PC-9 (cell line): ENCODE data around the gene IFT122. TPM values are rescaled to one million over a fixed set of nuclear protein-coding genes. Genes with fewer than 3 reads are reported as not detected.

Source experiments
- BruUV-seq: library from RNA; stranded (reverse); fragments of 400-500 nt; replicated peaks from 2 replicates; lab custom pipeline; 2021; lab: Mats Ljungman, UMichigan
- CTCF ChIA-PET: fragments of 300-600 bp; sonication (Branson Sonifier 250); formaldehyde crosslinking; loops from one replicate; lab custom pipeline; 2022; ENCODE audit warnings: antibody characterized with exemption; lab: Charles Lee
- POLR2A ChIA-PET: fragments of 300-600 bp; sonication (Branson Sonifier 250); formaldehyde crosslinking; loops from one replicate; lab custom pipeline; 2022; ENCODE audit warnings: antibody characterized with exemption; ENCODE audit not compliant: unreplicated experiment; lab: Charles Lee
- DNase-seq, 2 experiments: peaks; one replicate each; pipeline versions ENCODE4 v3.0.0 to v3.0.0-alpha.2; 2015 to 2022; ENCODE audit warnings: mixed read lengths in 1 of 2
- H2AFZ ChIP-seq: fragments of 200-600 bp; sonication (generic); 2 replicates; pipeline ENCODE4 v1.8.1; 2017; ENCODE audit warnings: antibody characterized with exemption
- H3F3A ChIP-seq: fragments of 200-600 bp; sonication (generic); 2 replicates; pipeline ENCODE4 v1.8.1; 2017; ENCODE audit warnings: antibody characterized with exemption, mild to moderate bottlenecking, low read depth; ENCODE audit not compliant: insufficient read depth
- H3K27ac ChIP-seq: fragments of 200-600 bp; sonication (generic); 2 replicates; pipeline ENCODE4 v1.6.1; 2016; ENCODE audit warnings: mixed run types
- H3K27me3 ChIP-seq: fragments of 200-600 bp; sonication (generic); 2 replicates; pipeline ENCODE4 v1.6.1; 2016; ENCODE audit warnings: low read depth, mixed run types; ENCODE audit not compliant: insufficient read depth
- H3K36me3 ChIP-seq: fragments of 200-600 bp; sonication (generic); 2 replicates; pipeline ENCODE4 v1.6.1; 2016; ENCODE audit warnings: low read depth, mixed run types
- H3K4me1 ChIP-seq: fragments of 200-600 bp; sonication (generic); replicated peaks from 2 replicates; pipeline ENCODE4 v1.6.1; 2016; ENCODE audit warnings: mixed run types; ENCODE audit not compliant: insufficient read depth
- H3K4me2 ChIP-seq: fragments of 200-600 bp; sonication (generic); 2 replicates; pipeline ENCODE4 v1.6.1; 2017; ENCODE audit warnings: mixed run types
- H3K4me3 ChIP-seq: fragments of 200-600 bp; sonication (generic); 2 replicates; pipeline ENCODE4 v1.6.1; 2016; ENCODE audit warnings: mixed run types
- H3K79me2 ChIP-seq: fragments of 200-600 bp; sonication (generic); 2 replicates; pipeline ENCODE4 v1.6.1; 2017; ENCODE audit warnings: low read depth, mixed run types
- H3K9me2 ChIP-seq: fragments of 200-600 bp; sonication (generic); 2 replicates; pipeline ENCODE4 v1.8.1; 2017; ENCODE audit warnings: mild to moderate bottlenecking; ENCODE audit not compliant: insufficient read depth
- H3K9me3 ChIP-seq: fragments of 200-600 bp; sonication (generic); 2 replicates; pipeline ENCODE4 v1.8.1; 2016; ENCODE audit warnings: low read depth; ENCODE audit not compliant: insufficient read depth
- H4K20me1 ChIP-seq: fragments of 200-600 bp; sonication (generic); 2 replicates; pipeline ENCODE4 v1.8.1; 2017; ENCODE audit not compliant: insufficient read depth
- EZH2 ChIP-seq: fragments of 200-600 bp; sonication (generic); IDR thresholded peaks from 2 replicates; pipeline ENCODE4 v1.8.0; 2017; ENCODE audit warnings: antibody characterized with exemption, low read depth
- intact Hi-C: fragments of 100-400 bp; cut with micrococcal nuclease; formaldehyde crosslinking; loops from one replicate; pipeline ENCODE4 v1.10.0; 2022; ENCODE audit not compliant: unreplicated experiment
- total RNA-seq: library from RNA; stranded (reverse); gene quantifications from 2 replicates; pipeline ENCODE4 v1.2.3, GENCODE V29; 2021
- TF ChIP-seq, protein P1 (sequence below): fragments of 200-600 bp; sonication (generic); conservative IDR thresholded peaks from 2 replicates; pipeline ENCODE4 v1.6.1; 2017; ENCODE audit warnings: mixed run types, antibody characterized with exemption, mild to moderate bottlenecking, moderate library complexity

IFT122 gene
- total RNA-seq, 1 experiment from 2014 or later = 55.6 TPM

DNA sequence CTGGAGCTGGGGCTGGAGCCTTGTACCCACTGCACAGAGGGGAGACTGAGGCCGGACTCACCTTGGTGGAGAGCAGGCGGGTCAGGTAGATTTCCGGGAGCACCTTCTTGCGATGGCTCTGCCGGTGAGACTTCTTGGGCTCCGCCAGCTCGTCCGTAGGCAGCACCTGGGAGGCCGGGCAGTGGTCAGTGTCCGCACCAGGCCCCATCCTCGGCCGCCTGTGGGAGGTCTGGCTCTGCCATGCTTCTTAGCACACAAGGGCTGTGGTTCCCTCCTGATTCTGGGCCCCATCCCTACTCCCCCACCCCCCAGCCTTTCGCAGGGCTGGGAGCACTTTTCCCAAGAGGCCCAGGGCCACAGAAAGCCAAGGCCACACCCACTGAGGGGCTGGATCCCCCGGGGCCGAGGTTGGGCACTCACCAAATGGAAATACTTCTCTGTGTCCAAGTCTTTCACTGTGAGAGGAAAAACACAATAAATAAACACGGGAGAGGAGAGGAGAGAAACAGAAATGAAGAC lies 120.3 kb downstream of the IFT122 start:
- peak in 1 of 2 experiments; percentile 28 for DNase-seq
- Histone ChIP-seq H2AFZ (no peak overlapping the region), H3K4me1 (peaks cover 35% of the 10 kb centered on the region), H3K79me2 (no peaks in the 10 kb centered on the region), H3K27me3 (no peaks in the 10 kb centered on the region), H3K4me3 (no peak overlapping the region), H3K9me2 (no peaks in the 10 kb centered on the region), H3F3A (peaks cover 8% of the 10 kb centered on the region; the same call in 1 of the 2 replicates), H3K36me3 (no peaks in the 10 kb centered on the region), H3K9me3 (no peaks in the 10 kb centered on the region), H3K27ac (no peak overlapping the region), H3K4me2 (no peak overlapping the region), H4K20me1 (no peaks in the 10 kb centered on the region)
- no TSS peak for BruUV-seq
- TF ChIP-seq, protein P1, sequence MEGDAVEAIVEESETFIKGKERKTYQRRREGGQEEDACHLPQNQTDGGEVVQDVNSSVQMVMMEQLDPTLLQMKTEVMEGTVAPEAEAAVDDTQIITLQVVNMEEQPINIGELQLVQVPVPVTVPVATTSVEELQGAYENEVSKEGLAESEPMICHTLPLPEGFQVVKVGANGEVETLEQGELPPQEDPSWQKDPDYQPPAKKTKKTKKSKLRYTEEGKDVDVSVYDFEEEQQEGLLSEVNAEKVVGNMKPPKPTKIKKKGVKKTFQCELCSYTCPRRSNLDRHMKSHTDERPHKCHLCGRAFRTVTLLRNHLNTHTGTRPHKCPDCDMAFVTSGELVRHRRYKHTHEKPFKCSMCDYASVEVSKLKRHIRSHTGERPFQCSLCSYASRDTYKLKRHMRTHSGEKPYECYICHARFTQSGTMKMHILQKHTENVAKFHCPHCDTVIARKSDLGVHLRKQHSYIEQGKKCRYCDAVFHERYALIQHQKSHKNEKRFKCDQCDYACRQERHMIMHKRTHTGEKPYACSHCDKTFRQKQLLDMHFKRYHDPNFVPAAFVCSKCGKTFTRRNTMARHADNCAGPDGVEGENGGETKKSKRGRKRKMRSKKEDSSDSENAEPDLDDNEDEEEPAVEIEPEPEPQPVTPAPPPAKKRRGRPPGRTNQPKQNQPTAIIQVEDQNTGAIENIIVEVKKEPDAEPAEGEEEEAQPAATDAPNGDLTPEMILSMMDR = no peak
- no peak for TF ChIP-seq EZH2
- CTCF ChIA-PET = no interaction called here
- POLR2A ChIA-PET = no interaction called here
- intact Hi-C loops = no loop called here

DNA sequence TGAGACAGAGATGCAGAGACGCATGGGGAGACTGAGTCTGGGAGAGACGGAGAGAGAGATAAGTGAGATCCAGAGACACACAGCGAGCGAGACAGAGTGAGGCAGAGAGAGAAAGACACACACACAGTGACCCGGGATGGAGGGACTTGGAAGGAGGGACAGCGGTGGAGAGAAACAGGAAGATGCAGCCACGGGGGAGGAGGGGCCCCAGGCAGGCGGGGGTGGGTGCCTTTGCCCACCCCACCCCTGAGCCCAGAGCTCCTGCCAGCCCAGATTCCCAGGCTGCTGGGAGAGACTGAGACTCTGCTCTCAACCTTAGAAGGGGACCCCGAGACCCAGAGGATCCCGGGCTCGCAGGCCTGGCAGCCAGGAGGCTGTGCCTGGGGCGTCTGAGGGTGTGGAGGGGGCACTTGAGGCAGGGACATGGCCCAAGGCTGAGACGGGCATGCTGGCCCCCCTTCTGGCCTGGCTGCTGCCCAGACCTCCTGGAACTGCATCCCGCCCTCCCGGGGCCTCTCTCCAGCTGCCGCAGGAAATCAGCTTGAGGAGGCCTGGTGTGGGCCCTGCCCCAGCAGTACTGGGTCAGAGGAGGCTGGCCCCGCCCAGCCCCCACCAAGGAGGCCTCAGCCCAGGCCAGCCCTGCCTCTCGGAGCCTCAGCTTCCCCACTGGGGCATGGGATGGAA lies 121.0 kb downstream of the IFT122 start:
- POLR2A ChIA-PET = no interaction called here

DNA sequence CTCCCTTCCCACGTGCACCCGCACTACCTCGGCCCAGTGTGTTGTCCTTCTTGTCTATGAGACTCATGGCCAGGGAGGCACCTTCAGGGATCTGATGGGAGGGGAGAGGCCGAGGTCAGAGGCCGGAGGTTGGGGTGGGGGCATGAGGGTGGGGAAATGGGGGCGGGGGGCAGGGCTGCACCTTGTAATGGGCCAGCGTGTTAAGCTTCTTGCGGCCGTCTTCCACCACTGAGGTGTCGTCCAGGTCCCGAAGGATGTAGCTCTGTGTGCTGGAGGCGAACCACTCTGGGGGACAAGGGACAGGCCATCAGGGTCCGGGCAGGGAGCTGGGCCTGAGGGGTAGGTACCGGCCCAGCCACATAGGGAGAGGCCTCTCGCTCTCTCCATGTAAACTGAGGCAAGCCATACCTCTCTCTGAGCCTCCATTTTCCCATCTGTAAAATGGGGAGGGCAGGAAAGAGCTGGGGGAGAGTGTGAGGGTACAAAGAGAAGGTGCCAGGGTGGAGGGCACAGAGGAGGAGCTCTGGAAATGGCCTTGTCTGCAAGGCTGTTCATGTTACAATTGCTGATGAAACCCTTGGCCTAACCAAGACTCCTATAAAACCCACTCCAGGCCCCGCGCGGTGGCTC lies 121.7 kb downstream of the IFT122 start:
- Histone ChIP-seq H3K27ac (no peak overlapping the region), H2AFZ (no peak overlapping the region), H3K4me3 (no peak overlapping the region), H3K36me3 (no peaks in the 10 kb centered on the region), H3K4me1 (peaks cover 35% of the 10 kb centered on the region), H3K9me2 (no peaks in the 10 kb centered on the region), H3K79me2 (no peaks in the 10 kb centered on the region), H3K27me3 (no peaks in the 10 kb centered on the region), H4K20me1 (no peaks in the 10 kb centered on the region), H3F3A (peaks cover 8% of the 10 kb centered on the region; the same call in 1 of the 2 replicates), H3K9me3 (no peaks in the 10 kb centered on the region), H3K4me2 (no peak overlapping the region)
- BruUV-seq = no TSS peak
- DNase-seq = no peak
- TF ChIP-seq, protein P1 = no peak
- TF ChIP-seq EZH2 = no peak
- intact Hi-C loops = no loop called here
- ChIA-PET CTCF (no interaction called here), POLR2A (interaction anchor here (0.6 kb wide), 1 partner anchor 190 kb away, joined by 7 read pairs; no protein-coding TSS in a partner anchor)

More for the DNA sequence above, 121.0 kb downstream of the IFT122 start:
- H3K36me3 ChIP-seq = no peaks in the 10 kb centered on the region
- H3K27me3 ChIP-seq = no peaks in the 10 kb centered on the region
- intact Hi-C loops = no loop called here
- peaks cover 35% of the 10 kb centered on the region for H3K4me1 ChIP-seq
- TF ChIP-seq EZH2 = no peak
- TF ChIP-seq, protein P1 = no peak
- no TSS peak for BruUV-seq
- no peak overlapping the region for H3K4me3 ChIP-seq
- H3K9me2 ChIP-seq = no peaks in the 10 kb centered on the region
- H3F3A ChIP-seq = peaks cover 8% of the 10 kb centered on the region; the same call in 1 of the 2 replicates
- no peak overlapping the region for H3K4me2 ChIP-seq
- DNase-seq = no peak
- H4K20me1 ChIP-seq = no peaks in the 10 kb centered on the region
- no peak overlapping the region for H2AFZ ChIP-seq
- CTCF ChIA-PET = no interaction called here
- no peaks in the 10 kb centered on the region for H3K9me3 ChIP-seq
- H3K27ac ChIP-seq = no peak overlapping the region
- H3K79me2 ChIP-seq = no peaks in the 10 kb centered on the region
